GM12874 (cell line): ENCODE measurements around the gene CNEP1R1.

Source experiments
- TF ChIP-seq, protein P1 (sequence below): IDR thresholded peaks from 2 replicates; pipeline ENCODE4 v1.5.1; 2011; ENCODE audit warnings: low read depth, mild to moderate bottlenecking, control low read depth, low read length, moderate library complexity; ENCODE audit not compliant: insufficient read depth

Gene CNEP1R1

DNA sequence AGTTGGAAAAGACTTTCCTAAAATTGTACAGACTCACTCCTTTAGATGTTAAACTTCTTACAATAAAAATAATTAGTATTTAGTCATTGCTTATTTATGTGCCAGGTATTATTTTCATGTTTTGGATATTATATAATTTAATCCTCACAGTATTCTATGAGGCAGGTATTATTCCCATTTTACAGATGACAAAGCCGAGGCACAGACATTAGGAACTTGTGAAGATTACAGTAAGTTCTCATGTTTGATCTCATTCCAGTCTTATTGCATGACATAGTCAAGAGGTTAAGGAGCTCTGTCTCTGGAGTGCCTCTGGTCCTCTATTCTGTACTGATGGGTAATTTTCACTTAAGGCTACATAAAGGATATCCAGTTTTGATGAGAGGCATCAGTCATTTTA lies 44.0 kb downstream of the CNEP1R1 start:
- TF ChIP-seq, protein P1, sequence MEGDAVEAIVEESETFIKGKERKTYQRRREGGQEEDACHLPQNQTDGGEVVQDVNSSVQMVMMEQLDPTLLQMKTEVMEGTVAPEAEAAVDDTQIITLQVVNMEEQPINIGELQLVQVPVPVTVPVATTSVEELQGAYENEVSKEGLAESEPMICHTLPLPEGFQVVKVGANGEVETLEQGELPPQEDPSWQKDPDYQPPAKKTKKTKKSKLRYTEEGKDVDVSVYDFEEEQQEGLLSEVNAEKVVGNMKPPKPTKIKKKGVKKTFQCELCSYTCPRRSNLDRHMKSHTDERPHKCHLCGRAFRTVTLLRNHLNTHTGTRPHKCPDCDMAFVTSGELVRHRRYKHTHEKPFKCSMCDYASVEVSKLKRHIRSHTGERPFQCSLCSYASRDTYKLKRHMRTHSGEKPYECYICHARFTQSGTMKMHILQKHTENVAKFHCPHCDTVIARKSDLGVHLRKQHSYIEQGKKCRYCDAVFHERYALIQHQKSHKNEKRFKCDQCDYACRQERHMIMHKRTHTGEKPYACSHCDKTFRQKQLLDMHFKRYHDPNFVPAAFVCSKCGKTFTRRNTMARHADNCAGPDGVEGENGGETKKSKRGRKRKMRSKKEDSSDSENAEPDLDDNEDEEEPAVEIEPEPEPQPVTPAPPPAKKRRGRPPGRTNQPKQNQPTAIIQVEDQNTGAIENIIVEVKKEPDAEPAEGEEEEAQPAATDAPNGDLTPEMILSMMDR, result no peak

DNA sequence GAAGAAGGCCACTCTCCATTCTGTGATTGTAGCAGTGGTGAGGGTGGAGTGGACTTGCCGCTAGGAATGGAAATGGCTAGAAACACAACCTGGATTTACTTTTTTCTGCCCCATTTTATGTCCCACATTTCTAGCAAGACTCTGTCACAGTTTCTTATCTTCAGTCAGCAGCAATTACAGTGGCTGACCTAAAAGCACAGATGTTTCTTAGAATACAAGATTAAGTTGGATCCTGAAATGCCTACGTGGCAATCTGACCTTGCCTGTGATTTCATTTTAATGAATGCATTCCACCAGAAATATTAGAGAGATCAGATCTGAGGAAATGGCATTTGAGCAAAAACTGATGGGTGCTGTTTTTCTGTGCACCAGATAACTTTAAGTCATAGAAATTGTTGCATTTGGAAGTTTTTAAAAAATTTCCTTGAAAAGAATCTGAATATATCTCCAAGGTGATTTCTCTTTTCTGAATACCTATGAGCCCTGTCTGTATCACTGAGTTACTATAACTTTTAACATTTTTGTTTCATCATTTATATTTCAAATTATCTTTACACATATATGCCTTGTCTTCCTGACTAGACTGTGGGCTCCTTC lies 46.1 kb downstream of the CNEP1R1 start:
- TF ChIP-seq, protein P1, result no peak

GRCh38 chr16:50072730-50073129 lies 47.7 kb downstream of the CNEP1R1 start:
- TF ChIP-seq, protein P1, result no peak

DNA sequence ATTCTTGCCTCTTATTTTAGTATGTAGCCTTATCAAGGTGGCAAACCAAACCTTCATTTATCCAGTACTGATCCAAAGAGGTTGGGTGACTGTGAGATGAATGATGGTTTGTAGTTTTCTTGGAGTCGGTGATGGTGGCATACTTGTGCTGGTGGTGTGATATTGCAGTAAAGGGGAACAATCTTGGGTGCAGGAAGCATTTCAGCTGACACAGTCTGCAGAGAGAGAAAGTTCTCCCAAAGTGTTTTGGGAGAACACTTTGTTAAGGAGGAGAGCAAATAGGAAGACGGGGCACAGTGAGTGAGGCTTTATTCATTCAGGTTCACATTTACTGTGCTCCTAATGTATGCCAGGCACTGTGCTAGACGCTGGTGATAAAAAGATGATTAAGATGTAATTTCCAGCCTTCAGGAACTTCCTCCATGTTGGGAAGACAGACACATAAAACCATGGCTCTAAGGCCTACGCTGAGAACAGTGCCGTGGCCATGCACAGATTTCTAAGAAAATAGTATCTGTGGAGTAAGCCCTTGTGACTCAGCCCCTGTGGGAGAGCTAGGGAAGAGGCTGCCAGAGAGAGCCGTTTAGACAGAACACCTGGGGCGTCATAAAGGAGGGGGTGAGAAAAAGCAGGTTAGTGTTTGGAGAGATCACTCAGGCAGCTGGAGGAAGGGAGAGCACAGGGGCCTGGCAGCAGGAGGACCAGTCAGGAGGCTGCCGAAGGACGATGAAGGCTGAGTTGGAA lies 54.5 kb downstream of the CNEP1R1 start:
- TF ChIP-seq, protein P1, result no peak

DNA sequence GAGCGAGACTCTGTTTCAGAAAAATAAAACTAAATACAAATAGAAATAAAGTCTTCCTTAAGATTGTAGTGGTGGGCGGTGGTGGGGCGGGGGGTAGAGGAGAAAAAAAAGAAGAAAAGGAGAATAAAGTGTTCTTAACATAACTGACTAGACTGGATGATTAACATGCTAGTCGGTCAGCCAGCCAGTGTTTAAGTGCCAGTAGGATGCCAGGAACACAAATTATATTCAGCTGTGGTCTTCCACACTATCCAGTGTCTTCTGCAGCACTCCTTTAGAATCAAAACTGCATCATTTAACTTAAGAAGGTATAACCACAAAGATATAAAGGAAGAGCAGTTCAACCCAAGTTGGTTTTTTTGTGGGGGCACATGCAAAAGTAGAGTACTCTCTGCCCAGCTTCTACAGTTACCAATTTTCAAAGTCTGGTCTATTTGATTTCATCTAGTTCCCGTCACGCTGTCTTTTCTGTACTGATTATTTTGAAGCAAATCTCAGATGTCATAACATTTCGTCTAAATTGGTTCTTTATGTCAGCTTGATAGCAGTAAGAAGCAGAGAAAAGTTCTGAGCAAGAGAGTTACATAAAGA lies 56.5 kb downstream of the CNEP1R1 start:
- TF ChIP-seq, protein P1, result no peak

- TF ChIP-seq, protein P1, result no peak
These were observed 59.0 kb downstream of the CNEP1R1 start for GRCh38 chr16:50083996-50084395.

DNA sequence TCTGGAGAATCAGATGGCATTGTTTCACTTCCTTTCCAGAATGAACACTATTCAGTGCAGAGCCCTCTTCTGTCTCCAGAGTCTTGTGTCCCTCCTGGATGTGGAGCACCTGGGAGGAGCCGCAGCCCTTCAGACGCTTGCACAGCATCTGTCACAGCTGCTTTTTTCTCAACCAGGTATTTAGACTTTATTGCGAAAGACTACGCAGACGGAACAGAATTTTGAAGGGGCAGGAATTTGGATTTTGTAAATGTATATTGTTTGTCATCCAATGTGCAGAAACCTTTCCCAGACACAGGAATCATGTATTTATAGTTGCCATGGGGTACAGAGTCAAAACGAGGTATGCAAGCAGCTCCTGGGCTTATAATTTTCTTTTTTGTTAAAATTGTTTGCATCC lies 61.2 kb downstream of the CNEP1R1 start:
- TF ChIP-seq, protein P1, result no peak
